Measurements from ENCODE around the gene PSG6.

DNA sequence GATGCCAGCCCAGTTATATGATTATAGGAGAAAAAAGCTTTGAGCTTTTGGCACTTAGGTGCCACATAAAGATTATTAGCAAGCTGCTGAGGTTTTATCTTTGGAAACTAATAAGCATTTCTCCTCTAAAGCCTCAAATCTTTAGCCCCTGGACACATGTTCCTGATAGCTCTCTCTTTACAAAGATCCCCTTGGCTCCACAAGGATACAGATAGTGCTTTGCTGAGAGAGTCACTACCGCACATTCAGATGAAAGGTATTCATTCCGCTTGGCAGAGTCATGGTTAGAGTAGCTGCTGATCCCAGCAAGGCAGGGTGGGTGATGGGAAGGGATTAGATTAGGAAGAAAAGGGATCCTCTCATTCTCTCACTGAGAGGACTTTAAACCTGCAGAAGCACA lies 47.5 kb upstream of the PSG6 start:
- TF ChIP-seq BACH2 (CRISPR knock-in tag; IDR thresholded peaks at IDR 0.05; ENCODE audit: borderline replicate concordance) (no peak), ZFP30 (CRISPR knock-in tag; IDR thresholded peaks at IDR 0.05) (no peak), ESRRG (CRISPR knock-in tag; IDR thresholded peaks at IDR 0.05) (no peak), SNAI2 (CRISPR knock-in tag; IDR thresholded peaks at IDR 0.05) (no peak), CSDC2 (CRISPR knock-in tag; IDR thresholded peaks at IDR 0.05) (no peak), ZNF565 (CRISPR knock-in tag; conservative IDR thresholded peaks at IDR 0.05; ENCODE audit: low read depth) (no peak), ZFP3 (CRISPR knock-in tag; IDR thresholded peaks at IDR 0.05) (no peak), RARB (CRISPR knock-in tag; IDR thresholded peaks at IDR 0.05) (no peak), GLIS3 (CRISPR knock-in tag; IDR thresholded peaks at IDR 0.05) (no peak), ZC3H10 (CRISPR knock-in tag; IDR thresholded peaks at IDR 0.05) (no peak), ZNF8 (CRISPR knock-in tag; IDR thresholded peaks at IDR 0.05) (no peak), TCF4 (CRISPR knock-in tag; IDR thresholded peaks at IDR 0.05; ENCODE audit: borderline replicate concordance) (no peak)
- TF ChIP-seq, protein P1, sequence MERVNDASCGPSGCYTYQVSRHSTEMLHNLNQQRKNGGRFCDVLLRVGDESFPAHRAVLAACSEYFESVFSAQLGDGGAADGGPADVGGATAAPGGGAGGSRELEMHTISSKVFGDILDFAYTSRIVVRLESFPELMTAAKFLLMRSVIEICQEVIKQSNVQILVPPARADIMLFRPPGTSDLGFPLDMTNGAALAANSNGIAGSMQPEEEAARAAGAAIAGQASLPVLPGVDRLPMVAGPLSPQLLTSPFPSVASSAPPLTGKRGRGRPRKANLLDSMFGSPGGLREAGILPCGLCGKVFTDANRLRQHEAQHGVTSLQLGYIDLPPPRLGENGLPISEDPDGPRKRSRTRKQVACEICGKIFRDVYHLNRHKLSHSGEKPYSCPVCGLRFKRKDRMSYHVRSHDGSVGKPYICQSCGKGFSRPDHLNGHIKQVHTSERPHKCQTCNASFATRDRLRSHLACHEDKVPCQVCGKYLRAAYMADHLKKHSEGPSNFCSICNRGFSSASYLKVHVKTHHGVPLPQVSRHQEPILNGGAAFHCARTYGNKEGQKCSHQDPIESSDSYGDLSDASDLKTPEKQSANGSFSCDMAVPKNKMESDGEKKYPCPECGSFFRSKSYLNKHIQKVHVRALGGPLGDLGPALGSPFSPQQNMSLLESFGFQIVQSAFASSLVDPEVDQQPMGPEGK (CRISPR knock-in tag; IDR thresholded peaks at IDR 0.05; ENCODE audit: borderline replicate concordance), result no peak
- TF ChIP-seq, protein P2, sequence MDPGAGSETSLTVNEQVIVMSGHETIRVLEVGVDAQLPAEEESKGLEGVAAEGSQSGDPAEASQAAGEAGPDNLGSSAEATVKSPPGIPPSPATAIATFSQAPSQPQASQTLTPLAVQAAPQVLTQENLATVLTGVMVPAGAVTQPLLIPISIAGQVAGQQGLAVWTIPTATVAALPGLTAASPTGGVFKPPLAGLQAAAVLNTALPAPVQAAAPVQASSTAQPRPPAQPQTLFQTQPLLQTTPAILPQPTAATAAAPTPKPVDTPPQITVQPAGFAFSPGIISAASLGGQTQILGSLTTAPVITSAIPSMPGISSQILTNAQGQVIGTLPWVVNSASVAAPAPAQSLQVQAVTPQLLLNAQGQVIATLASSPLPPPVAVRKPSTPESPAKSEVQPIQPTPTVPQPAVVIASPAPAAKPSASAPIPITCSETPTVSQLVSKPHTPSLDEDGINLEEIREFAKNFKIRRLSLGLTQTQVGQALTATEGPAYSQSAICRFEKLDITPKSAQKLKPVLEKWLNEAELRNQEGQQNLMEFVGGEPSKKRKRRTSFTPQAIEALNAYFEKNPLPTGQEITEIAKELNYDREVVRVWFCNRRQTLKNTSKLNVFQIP (CRISPR knock-in tag; IDR thresholded peaks at IDR 0.05; ENCODE audit: borderline replicate concordance, low read depth), result no peak

Data from SK-N-SH treated with all-trans-retinoic acid at 6 μM for 48 hours (cell line).